ENCODE data around the gene RPS2. TPM values are rescaled to one million over a fixed set of nuclear protein-coding genes. Genes with fewer than 3 reads are reported as not detected.

Gene RPS2
- polyA plus RNA-seq, 1 experiment: 4,041 TPM

GRCh38 chr16:1953734-1954133 is 10.9 kb downstream of the RPS2 start:
- no peaks in the 10 kb centered on the region for H3K27me3 ChIP-seq (ENCODE audit: control insufficient read depth, insufficient read depth, low read length)
- ChIA-PET CTCF (interaction anchor here (1.6 kb wide), 1 partner anchor 11 kb away, joined by 7 read pairs; the partner anchor contains the start of gene RPS2), POLR2A (no interaction called here)
- H3K36me3 ChIP-seq (ENCODE audit: control insufficient read depth, insufficient read depth, low read length): no peaks in the 10 kb centered on the region
- H3K4me3 ChIP-seq (ENCODE audit: low read depth, low read length): no peak overlapping the region
- no peak for DNase-seq (ENCODE audit: low read depth)
- TF ChIP-seq CTCF (IDR thresholded peaks at IDR 0.05; ENCODE audit: insufficient read depth, low read depth, low read length): no peak

- no peaks in the 10 kb centered on the region for H3K27me3 ChIP-seq (ENCODE audit: control insufficient read depth, insufficient read depth, low read length)
- no peak overlapping the region for H3K4me3 ChIP-seq (ENCODE audit: low read depth, low read length)
- POLR2A ChIA-PET: no interaction called here
- CTCF ChIA-PET: interaction anchor here (1.1 to 1.7 kb wide), 2 partner anchors 8 to 53 kb away, joined by 3 read pairs; no protein-coding TSS in a partner anchor
- no peaks in the 10 kb centered on the region for H3K36me3 ChIP-seq (ENCODE audit: control insufficient read depth, insufficient read depth, low read length)
- DNase-seq (ENCODE audit: low read depth): no peak
- no peak for TF ChIP-seq CTCF (IDR thresholded peaks at IDR 0.05; ENCODE audit: insufficient read depth, low read depth, low read length)
Measured at GRCh38 chr16:1950559-1950958, 14.1 kb downstream of the RPS2 start.

- POLR2A ChIA-PET: no interaction called here
- CTCF ChIA-PET: interaction anchor here (1.1 to 1.7 kb wide), 2 partner anchors 9 to 53 kb away, joined by 3 read pairs; no protein-coding TSS in a partner anchor
Measured at GRCh38 chr16:1950047-1950446, 14.6 kb downstream of the RPS2 start.

GRCh38 chr16:1949507-1949906 is 15.1 kb downstream of the RPS2 start:
- ChIA-PET CTCF (interaction anchor here (0.6 to 0.7 kb wide), 2 partner anchors 11 to 410 kb away, joined by 3 to 5 read pairs; no protein-coding TSS in a partner anchor), POLR2A (interaction anchor here (0.7 kb wide), 1 partner anchor 206 kb away, joined by 22 read pairs; no protein-coding TSS in a partner anchor)
- no peak overlapping the region for H3K4me3 ChIP-seq (ENCODE audit: low read depth, low read length)
- no peaks in the 10 kb centered on the region for H3K36me3 ChIP-seq (ENCODE audit: control insufficient read depth, insufficient read depth, low read length)
- no peaks in the 10 kb centered on the region for H3K27me3 ChIP-seq (ENCODE audit: control insufficient read depth, insufficient read depth, low read length)
- no peak for TF ChIP-seq CTCF (IDR thresholded peaks at IDR 0.05; ENCODE audit: insufficient read depth, low read depth, low read length)
- DNase-seq (ENCODE audit: low read depth): no peak

More at GRCh38 chr16:1950047-1950446, 14.6 kb downstream of the RPS2 start:
- no peaks in the 10 kb centered on the region for H3K27me3 ChIP-seq (ENCODE audit: control insufficient read depth, insufficient read depth, low read length)
- no peak for DNase-seq (ENCODE audit: low read depth)
- H3K4me3 ChIP-seq (ENCODE audit: low read depth, low read length): no peak overlapping the region
- no peaks in the 10 kb centered on the region for H3K36me3 ChIP-seq (ENCODE audit: control insufficient read depth, insufficient read depth, low read length)
- no peak for TF ChIP-seq CTCF (IDR thresholded peaks at IDR 0.05; ENCODE audit: insufficient read depth, low read depth, low read length)

- H3K27me3 ChIP-seq (ENCODE audit: control insufficient read depth, insufficient read depth, low read length): no peaks in the 10 kb centered on the region
- no peak for DNase-seq (ENCODE audit: low read depth)
- ChIA-PET POLR2A (no interaction called here), CTCF (interaction anchor here (1.1 to 2.3 kb wide), 2 partner anchors 12 to 18 kb away, joined by 3 to 6 read pairs; partner anchors contain the start of gene NDUFB10)
- no peaks in the 10 kb centered on the region for H3K36me3 ChIP-seq (ENCODE audit: control insufficient read depth, insufficient read depth, low read length)
- no peak for TF ChIP-seq CTCF (IDR thresholded peaks at IDR 0.05; ENCODE audit: insufficient read depth, low read depth, low read length)
- no peak overlapping the region for H3K4me3 ChIP-seq (ENCODE audit: low read depth, low read length)
Measured at GRCh38 chr16:1947369-1947670, 17.3 kb downstream of the RPS2 start.

Data from BJ (cell line).